ENCODE measurements around the gene NBAS.

The NBAS gene

DNA sequence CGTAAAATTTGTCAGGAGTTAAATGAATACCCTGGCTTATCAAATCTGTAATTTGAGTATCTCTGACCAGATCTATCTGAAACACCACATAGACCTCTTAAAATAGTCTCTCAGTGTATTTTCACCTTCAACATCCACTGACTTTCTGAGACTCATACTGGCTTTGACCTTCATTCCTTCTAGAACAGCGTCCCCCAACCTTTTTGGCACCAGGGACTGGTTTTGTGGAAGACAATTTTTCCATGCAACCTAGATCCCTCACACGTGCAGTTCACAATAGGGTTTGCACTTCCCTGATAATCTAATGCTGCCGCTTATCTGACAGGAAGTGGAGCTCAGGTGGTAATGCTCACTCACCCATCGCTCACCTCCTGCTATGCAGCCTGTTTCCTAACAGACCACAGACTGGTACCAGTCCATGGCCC is 3.2 kb downstream of the NBAS start:
- H3K79me1 ChIP-seq (replicated peaks; ENCODE audit: low read length, poor library complexity, severe bottlenecking): peaks cover 9% of the 10 kb centered on the region
- 72% methylated on average over 5 of the region's 5 CpGs for WGBS

DNA sequence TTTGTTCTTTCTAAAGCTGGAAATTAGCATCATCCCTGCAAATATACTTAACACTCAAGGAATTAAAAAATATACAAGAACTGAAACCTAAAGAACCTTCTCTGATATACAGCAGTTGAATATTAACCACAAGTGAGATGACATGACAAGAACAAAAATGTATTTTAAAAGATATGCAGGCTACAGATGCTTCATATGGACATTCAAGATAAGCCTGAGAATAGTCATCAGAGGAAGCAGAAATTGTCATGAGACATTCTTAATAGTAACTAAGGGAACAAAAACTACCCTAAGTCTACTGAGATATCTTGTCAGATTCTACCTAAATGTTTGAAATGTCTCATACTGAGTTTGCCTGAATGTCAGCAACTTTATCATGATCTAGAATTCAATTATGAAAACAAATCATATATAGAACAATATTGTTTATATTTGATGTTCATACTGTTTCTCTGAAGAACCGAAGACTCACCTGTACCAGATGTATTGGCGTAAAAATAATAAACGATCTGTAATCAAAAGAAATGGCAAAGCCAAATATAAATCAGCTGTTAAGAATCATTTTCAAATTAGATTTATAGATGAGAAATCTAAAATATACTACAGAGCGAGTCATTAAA is 4.7 kb downstream of the NBAS start:
- no peak overlapping the region for H2BK120ac ChIP-seq (ENCODE audit: low read depth, low read length)
- H3K18ac ChIP-seq (ENCODE audit: low read depth in 1 of 2, low read length in 2 of 2): no peak overlapping the region
- H3K9ac ChIP-seq (ENCODE audit: low read length): no peak overlapping the region
- H2BK15ac ChIP-seq (ENCODE audit: low read depth, poor library complexity, severe bottlenecking): no peak overlapping the region
- no peak overlapping the region for H4K8ac ChIP-seq (ENCODE audit: low read length)
- no peaks in the 10 kb centered on the region for H3K9me3 ChIP-seq (ENCODE audit: control insufficient read depth, low read length)
- no peak overlapping the region for H3K14ac ChIP-seq (ENCODE audit: low read length in 2 of 2)
- no peak overlapping the region for H2AK5ac ChIP-seq (ENCODE audit: low read length, severe bottlenecking)
- peaks cover 9% of the 10 kb centered on the region for H3K79me1 ChIP-seq (replicated peaks; ENCODE audit: low read length, poor library complexity, severe bottlenecking)
- no peak overlapping the region for H4K91ac ChIP-seq (ENCODE audit: low read length)
- no peak overlapping the region for H2AFZ ChIP-seq (ENCODE audit: low read depth, low read length)
- peaks cover 0 to 38% of the 10 kb centered on the region in 2 experiments for H3K36me3 ChIP-seq (ENCODE audit: control insufficient read depth in 1 of 2, insufficient read depth in 2 of 2, low read depth in 1 of 2, low read length in 2 of 2)
- H2BK5ac ChIP-seq (ENCODE audit: low read depth, low read length, poor library complexity, severe bottlenecking): no peak overlapping the region
- no peak overlapping the region for H3K4me3 ChIP-seq (ENCODE audit: insufficient read depth in 1 of 2, low read depth in 1 of 2, low read length in 2 of 2)
- no peak overlapping the region for H3K27ac ChIP-seq (ENCODE audit: low read length, poor library complexity, severe bottlenecking)
- no peaks in the 10 kb centered on the region for H3K27me3 ChIP-seq (ENCODE audit: control insufficient read depth in 1 of 2, insufficient read depth in 1 of 2, low read length in 2 of 2)
- no peak overlapping the region for H3K4me2 ChIP-seq (ENCODE audit: low read length, poor library complexity, severe bottlenecking)
- WGBS: no CpG with 5 or more reads among the region's 4 CpGs
- no peak overlapping the region for H3K4ac ChIP-seq (ENCODE audit: low read depth in 1 of 2, low read length in 2 of 2)
- peaks cover 2% of the 10 kb centered on the region for H3K4me1 ChIP-seq (ENCODE audit: control insufficient read depth, insufficient read depth, low read depth, low read length)
- no peak for DNase-seq
- H2BK12ac ChIP-seq (ENCODE audit: low read length in 2 of 2): no peak overlapping the region
- no peak overlapping the region for H3K23ac ChIP-seq (ENCODE audit: low read length in 2 of 2)

More for the DNA sequence above, 3.2 kb downstream of the NBAS start:
- Histone ChIP-seq H2BK120ac (ENCODE audit: low read depth, low read length) (no peak overlapping the region), H3K9ac (ENCODE audit: low read length) (no peak overlapping the region), H3K4me3 (ENCODE audit: insufficient read depth in 1 of 2, low read depth in 1 of 2, low read length in 2 of 2) (no peak overlapping the region), H3K36me3 (ENCODE audit: control insufficient read depth in 1 of 2, insufficient read depth in 2 of 2, low read depth in 1 of 2, low read length in 2 of 2) (peaks cover 0 to 26% of the 10 kb centered on the region in 2 experiments), H2AFZ (ENCODE audit: low read depth, low read length) (no peak overlapping the region), H3K9me3 (ENCODE audit: control insufficient read depth, low read length) (no peaks in the 10 kb centered on the region), H3K27me3 (ENCODE audit: control insufficient read depth in 1 of 2, insufficient read depth in 1 of 2, low read length in 2 of 2) (no peaks in the 10 kb centered on the region), H3K4ac (ENCODE audit: low read depth in 1 of 2, low read length in 2 of 2) (no peak overlapping the region), H3K23ac (ENCODE audit: low read length in 2 of 2) (no peak overlapping the region), H3K4me2 (ENCODE audit: low read length, poor library complexity, severe bottlenecking) (no peak overlapping the region), H2BK5ac (ENCODE audit: low read depth, low read length, poor library complexity, severe bottlenecking) (no peak overlapping the region), H2BK15ac (ENCODE audit: low read depth, poor library complexity, severe bottlenecking) (no peak overlapping the region), H3K27ac (ENCODE audit: low read length, poor library complexity, severe bottlenecking) (no peak overlapping the region), H2AK5ac (ENCODE audit: low read length, severe bottlenecking) (no peak overlapping the region), H4K8ac (ENCODE audit: low read length) (no peak overlapping the region), H3K18ac (ENCODE audit: low read depth in 1 of 2, low read length in 2 of 2) (no peak overlapping the region), H3K4me1 (ENCODE audit: control insufficient read depth, insufficient read depth, low read depth, low read length) (peaks cover 2% of the 10 kb centered on the region), H3K14ac (ENCODE audit: low read length in 2 of 2) (no peak overlapping the region), H4K91ac (ENCODE audit: low read length) (no peak overlapping the region), H2BK12ac (ENCODE audit: low read length in 2 of 2) (no peak overlapping the region)
- no peak for DNase-seq

DNA sequence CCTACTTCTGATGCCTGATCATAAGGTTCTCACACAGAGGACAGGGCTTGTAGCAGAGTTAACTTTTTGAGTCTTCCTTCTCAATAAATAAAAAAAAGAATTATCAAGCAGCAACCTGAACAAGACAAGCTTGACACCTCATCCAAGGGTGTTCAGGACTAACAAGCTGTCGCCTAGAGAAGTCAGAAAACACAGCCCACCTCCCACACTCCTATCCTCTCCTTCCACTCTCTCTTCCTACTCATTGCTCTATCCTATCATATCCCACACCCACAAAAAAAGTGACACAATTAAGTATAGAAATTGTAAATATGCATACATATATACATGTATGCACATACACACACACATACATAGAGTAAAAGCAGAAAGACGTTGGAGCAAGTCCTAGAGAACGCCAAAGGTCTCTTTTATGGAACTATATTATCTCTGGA is 5.4 kb downstream of the NBAS start:
- Histone ChIP-seq H3K4ac (ENCODE audit: low read depth in 1 of 2, low read length in 2 of 2) (no peak overlapping the region), H3K36me3 (ENCODE audit: control insufficient read depth in 1 of 2, insufficient read depth in 2 of 2, low read depth in 1 of 2, low read length in 2 of 2) (peaks cover 0 to 39% of the 10 kb centered on the region in 2 experiments), H2BK15ac (ENCODE audit: low read depth, poor library complexity, severe bottlenecking) (no peak overlapping the region), H3K9ac (ENCODE audit: low read length) (no peak overlapping the region), H2AK5ac (ENCODE audit: low read length, severe bottlenecking) (no peak overlapping the region), H2BK12ac (ENCODE audit: low read length in 2 of 2) (no peak overlapping the region), H3K18ac (ENCODE audit: low read depth in 1 of 2, low read length in 2 of 2) (no peak overlapping the region), H3K23ac (ENCODE audit: low read length in 2 of 2) (no peak overlapping the region), H3K27ac (ENCODE audit: low read length, poor library complexity, severe bottlenecking) (no peak overlapping the region), H3K4me3 (ENCODE audit: insufficient read depth in 1 of 2, low read depth in 1 of 2, low read length in 2 of 2) (no peak overlapping the region), H2BK5ac (ENCODE audit: low read depth, low read length, poor library complexity, severe bottlenecking) (no peak overlapping the region), H3K4me1 (ENCODE audit: control insufficient read depth, insufficient read depth, low read depth, low read length) (peaks cover 2% of the 10 kb centered on the region), H3K4me2 (ENCODE audit: low read length, poor library complexity, severe bottlenecking) (no peak overlapping the region), H3K79me1 (replicated peaks; ENCODE audit: low read length, poor library complexity, severe bottlenecking) (peaks cover 9% of the 10 kb centered on the region), H2BK120ac (ENCODE audit: low read depth, low read length) (no peak overlapping the region), H4K91ac (ENCODE audit: low read length) (no peak overlapping the region), H4K8ac (ENCODE audit: low read length) (no peak overlapping the region), H3K27me3 (ENCODE audit: control insufficient read depth in 1 of 2, insufficient read depth in 1 of 2, low read length in 2 of 2) (no peaks in the 10 kb centered on the region), H3K9me3 (ENCODE audit: control insufficient read depth, low read length) (no peaks in the 10 kb centered on the region), H2AFZ (ENCODE audit: low read depth, low read length) (no peak overlapping the region), H3K14ac (ENCODE audit: low read length in 2 of 2) (no peak overlapping the region)
- DNase-seq: no peak
- 98% methylated on average over 3 of the region's 3 CpGs for WGBS

DNA sequence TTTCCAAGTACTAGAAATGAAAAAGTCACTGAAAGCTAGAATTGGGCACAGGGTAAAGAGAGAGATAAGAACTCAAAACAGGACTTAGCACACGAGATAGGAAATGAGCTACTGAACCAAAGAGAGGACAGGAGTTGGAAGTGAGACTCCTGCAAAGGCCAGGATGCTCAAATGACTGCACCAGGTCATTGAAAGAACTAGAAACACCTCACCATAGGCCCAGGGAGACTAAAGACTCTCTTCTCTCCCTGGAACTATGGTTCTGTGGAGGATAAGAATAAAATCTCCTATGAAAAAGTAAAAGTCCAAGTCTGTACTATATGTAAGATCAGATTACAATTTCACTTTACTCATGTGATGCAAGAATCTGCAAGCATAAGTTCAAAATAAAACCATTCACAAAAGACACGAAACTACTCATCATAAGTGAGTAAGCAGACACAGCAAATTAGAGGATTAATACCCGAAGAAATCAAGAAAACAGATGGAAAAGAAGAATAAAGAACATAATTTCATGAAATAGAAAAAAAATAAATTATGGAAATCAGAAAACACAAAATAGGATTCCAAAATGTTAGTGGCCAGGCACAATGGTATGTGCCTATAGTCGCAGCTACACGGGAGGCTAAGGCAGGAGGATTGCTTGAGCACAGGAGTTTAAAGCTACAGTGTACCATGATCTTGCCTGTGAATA is 6.5 kb downstream of the NBAS start:
- no peak overlapping the region for H2BK15ac ChIP-seq (ENCODE audit: low read depth, poor library complexity, severe bottlenecking)
- H3K9me3 ChIP-seq (ENCODE audit: control insufficient read depth, low read length): no peaks in the 10 kb centered on the region
- no peak overlapping the region for H3K9ac ChIP-seq (ENCODE audit: low read length)
- H2BK5ac ChIP-seq (ENCODE audit: low read depth, low read length, poor library complexity, severe bottlenecking): no peak overlapping the region
- no peak for DNase-seq
- no peak overlapping the region for H2BK12ac ChIP-seq (ENCODE audit: low read length in 2 of 2)
- H3K4me1 ChIP-seq (ENCODE audit: control insufficient read depth, insufficient read depth, low read depth, low read length): peaks cover 2% of the 10 kb centered on the region
- no peak overlapping the region for H4K91ac ChIP-seq (ENCODE audit: low read length)
- H3K14ac ChIP-seq (ENCODE audit: low read length in 2 of 2): no peak overlapping the region
- H3K4me3 ChIP-seq (ENCODE audit: insufficient read depth in 1 of 2, low read depth in 1 of 2, low read length in 2 of 2): no peak overlapping the region
- no peak overlapping the region for H3K18ac ChIP-seq (ENCODE audit: low read depth in 1 of 2, low read length in 2 of 2)
- H3K27ac ChIP-seq (ENCODE audit: low read length, poor library complexity, severe bottlenecking): no peak overlapping the region
- H3K4me2 ChIP-seq (ENCODE audit: low read length, poor library complexity, severe bottlenecking): no peak overlapping the region
- H3K27me3 ChIP-seq (ENCODE audit: control insufficient read depth in 1 of 2, insufficient read depth in 1 of 2, low read length in 2 of 2): no peaks in the 10 kb centered on the region
- 97% methylated on average over 4 of the region's 5 CpGs for WGBS
- no peak overlapping the region for H2AK5ac ChIP-seq (ENCODE audit: low read length, severe bottlenecking)
- H4K8ac ChIP-seq (ENCODE audit: low read length): no peak overlapping the region
- H2AFZ ChIP-seq (ENCODE audit: low read depth, low read length): no peak overlapping the region
- H2BK120ac ChIP-seq (ENCODE audit: low read depth, low read length): no peak overlapping the region
- no peak overlapping the region for H3K4ac ChIP-seq (ENCODE audit: low read depth in 1 of 2, low read length in 2 of 2)
- H3K79me1 ChIP-seq (replicated peaks; ENCODE audit: low read length, poor library complexity, severe bottlenecking): peaks cover 11% of the 10 kb centered on the region
- peaks cover 3 to 43% of the 10 kb centered on the region in 2 experiments for H3K36me3 ChIP-seq (ENCODE audit: control insufficient read depth in 1 of 2, insufficient read depth in 2 of 2, low read depth in 1 of 2, low read length in 2 of 2)
- H3K23ac ChIP-seq (ENCODE audit: low read length in 2 of 2): no peak overlapping the region
